Measurements from ENCODE around the gene OR4D5.

DNA sequence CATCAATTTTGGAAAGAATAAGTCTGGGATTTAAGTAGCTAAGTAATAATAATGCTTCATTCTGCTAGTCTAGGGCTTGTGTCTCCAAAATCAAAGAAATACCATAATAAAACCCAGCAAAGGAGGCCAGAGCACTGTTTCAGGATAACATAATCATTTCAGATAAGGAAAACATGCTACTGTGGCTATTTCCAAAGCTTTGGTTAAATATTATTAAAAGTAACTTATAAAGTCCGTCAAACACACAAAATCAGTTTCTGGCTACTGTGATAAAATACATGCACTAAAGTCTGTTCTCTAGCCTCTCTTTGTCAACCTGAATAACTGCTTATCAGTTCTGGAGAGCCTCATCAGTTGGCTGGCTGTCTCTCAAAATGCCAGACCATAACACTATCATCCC, 5.7 kb downstream of the OR4D5 start:
- TF ChIP-seq CTCF (IDR thresholded peaks at IDR 0.05) (no peak), POLR2A (IDR thresholded peaks at IDR 0.05) (no peak)
